HG03342 (cell line): Measurements from ENCODE around the gene MTRF1.
"Not testable (repeated sequence)": the region's sequence is repeated elsewhere in the genome, so short reads cannot be mapped to it uniquely, and the experiment has no call there.

Experiments
- ATAC-seq: cut with Tn5 transposase; IDR thresholded peaks from one replicate; pipeline ENCODE4 v1.9.1; 2021; ENCODE audit warnings: mild to moderate bottlenecking, moderate library complexity; ENCODE audit not compliant: unreplicated experiment

MTRF1 gene

DNA sequence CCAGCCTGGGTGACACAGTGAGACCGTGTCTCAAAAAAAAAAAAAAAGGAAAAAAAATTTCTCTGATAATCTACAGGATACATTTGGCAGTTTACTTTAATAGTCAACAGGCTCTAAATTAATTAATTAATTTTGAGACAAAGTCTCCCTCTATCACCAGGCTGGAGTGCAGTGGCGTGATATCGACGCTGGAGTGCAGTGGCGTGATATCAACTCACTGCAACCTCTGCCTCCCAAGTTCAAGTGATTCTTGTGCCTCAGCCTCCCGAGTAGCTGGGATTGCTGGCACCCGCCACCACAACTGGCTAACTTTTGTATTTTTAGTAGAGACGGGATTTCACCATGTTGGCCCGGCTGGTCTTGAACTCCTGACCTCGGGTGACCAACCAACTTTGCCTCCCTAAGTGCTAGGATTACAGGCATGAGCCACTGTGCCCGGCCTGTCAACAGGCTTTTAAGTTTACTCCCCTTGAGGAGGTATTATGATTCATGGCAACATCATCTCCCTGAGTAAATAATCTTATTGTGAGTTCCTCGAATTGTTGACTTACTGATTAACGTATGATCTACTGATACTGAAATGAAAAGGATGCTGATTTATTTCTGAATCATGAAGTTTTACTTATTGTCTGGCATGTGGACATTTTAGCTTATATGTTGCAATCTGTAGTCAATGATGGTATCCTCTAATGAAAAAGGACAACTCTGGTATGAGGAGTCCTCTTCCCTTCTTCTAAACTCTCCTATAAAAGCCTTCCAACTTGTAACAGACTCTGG is 21.3 kb upstream of the MTRF1 start:
- ATAC-seq = no peak

DNA sequence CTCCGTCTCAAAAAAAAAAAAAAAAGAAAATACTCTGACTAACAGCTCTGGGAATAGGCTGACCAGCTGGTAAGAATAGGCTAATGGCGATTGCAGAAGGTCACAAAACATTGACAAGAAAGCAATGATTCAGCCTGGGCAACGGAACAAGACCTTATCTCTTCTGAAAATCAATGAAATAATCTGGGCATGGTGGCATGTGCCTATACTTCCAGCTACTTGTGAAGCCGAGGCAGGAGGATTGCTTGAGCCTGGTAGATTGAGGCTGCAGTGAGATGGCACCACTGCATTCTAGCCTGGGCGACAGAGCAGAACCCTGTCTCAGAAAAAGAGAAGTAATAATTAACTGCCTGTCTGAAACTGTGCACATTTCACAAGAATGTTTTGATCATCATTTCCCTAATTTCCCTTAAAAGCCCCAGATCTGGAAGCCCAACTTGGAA is 18.8 kb upstream of the MTRF1 start:
- no peak for ATAC-seq

DNA sequence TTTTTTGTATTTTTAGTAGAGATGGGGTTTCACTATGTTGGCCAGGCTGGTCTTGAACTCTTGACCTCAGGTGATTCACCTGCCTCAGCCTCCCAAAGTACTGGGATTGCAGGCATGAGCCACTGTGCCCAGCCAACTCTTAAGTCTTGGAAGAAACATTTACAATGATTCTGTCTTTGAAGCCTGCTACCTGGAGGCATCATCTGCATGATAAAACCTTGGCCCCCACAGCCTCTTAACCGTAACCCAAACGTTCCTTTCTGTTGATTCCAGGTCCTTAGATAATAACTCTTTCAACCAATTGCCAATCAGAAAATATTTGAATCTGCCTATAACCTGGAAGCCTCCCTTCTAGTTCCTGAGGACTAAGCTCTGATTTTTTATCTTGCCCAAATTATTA is 15.8 kb upstream of the MTRF1 start:
- not testable (repeated sequence) for ATAC-seq

DNA sequence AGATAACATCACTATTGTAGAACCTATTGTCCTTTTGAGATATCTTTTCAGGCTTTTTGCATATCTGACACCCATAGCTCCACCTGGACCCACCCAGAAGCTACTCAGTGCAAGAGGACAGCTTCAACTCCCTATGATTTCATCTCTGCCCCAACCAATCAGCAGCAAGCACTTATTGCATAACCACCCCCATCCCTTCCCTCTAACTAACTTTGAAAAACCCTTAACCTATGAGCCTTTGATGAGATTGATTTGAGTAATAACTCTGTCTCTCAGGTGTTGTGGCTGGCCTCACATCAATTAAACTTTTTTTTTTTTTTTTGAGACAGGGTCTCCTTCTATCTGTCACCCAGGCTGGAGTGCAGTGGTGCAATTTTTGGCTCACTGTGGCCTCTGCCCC is 13.4 kb upstream of the MTRF1 start:
- no peak for ATAC-seq

DNA sequence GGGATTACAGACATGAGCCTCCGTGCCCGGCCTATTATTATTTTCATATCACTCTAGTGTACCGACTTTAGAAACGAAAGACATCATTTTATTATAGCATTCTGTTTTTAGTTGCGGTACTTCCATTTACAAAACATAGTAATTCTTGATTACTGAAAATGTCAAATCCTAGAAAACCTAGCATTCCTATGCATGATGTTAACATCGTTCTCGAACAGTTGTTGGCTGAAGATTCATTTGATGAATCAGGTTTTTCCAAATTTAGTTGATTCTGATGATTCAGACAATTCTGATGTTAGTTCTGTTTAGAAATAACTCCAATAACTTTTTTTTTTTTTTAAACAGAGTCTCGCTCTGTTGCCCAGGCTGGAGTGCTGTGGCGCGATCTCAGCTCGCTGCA is 11.5 kb upstream of the MTRF1 start:
- no peak for ATAC-seq

DNA sequence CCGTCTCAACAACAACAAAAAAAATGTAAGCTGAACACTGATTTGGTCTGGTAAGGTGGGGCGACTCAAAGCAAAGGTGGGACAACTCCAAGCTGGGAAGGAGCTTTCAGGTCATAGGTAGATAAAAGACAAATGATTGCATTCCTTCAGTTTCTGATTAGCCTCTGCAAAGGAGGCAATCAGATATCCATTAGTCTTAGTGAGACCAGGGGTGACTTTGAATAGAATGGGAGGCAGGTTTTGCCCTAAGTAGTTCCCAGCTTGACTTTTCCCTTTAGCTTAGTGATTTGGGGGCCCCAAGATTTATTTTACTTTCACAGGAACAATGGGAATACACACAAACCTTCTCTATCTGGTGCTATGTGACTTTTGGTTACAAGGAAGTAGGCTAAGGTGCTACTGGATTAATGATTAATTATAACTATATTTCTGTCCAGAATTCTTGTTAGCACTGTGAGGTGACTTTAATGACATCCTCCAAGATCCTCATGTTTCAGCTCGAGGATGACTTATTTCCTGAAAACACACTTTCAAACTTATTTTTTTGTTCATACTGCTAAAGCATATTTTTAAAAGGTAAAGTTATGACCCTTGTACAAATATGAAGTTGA is 10.6 kb upstream of the MTRF1 start:
- ATAC-seq = no peak

DNA sequence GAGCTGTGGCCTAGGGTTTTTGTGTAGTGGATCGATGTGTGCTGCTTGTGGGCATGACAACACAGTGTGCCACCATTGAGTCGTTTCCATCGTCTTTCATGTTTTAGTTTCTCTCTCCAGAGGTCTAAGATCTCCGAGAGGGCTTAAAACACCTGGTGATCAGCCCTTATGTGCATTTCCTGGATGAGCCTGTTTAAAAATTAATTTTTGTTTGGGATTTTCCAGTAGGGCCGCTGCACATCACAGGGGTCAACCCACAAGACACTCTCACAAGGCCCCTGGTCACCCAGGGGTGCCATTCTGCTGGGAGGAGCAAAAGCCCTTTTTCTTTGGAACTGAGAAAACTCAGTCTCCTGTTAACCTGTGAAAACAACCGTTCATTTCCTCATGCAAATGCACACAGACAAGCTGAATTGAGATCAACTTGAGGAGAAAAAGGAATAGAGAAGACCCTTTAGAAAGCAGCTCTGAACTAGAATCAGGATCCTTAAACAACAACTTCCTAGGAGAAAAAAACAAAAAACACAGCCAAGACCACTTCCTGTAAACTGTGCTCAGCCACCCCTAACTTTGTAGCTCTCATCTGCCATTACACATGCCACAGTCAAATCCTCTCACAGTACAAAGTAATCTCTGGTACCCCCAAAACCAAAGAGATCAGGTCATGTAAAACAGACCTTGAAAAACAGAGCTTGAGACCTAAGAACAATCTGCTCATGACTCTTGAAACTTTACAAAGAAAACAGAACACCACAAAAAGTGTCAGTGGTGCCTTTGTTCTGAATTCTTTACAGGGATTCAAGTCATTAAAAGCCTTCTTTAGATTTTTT is 8.3 kb upstream of the MTRF1 start:
- no peak for ATAC-seq

DNA sequence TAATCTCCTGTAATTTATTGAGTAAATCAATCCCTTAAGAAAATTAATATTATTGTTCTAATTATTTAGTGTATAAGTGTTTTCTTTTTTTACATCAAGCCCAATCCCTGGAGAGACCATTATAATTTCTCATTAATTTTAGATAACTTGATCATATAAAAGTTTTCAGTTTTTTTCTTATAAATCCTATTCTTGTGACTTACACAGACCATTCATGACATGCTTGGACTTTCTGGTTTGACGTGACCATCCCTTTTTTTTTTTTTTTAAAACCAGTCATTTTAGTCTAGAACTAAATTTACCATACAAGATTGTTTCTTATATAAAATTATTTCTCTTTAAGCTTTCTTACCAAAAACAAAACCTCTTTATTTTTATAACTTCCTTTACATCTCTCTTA is 5.4 kb upstream of the MTRF1 start:
- no peak for ATAC-seq

DNA sequence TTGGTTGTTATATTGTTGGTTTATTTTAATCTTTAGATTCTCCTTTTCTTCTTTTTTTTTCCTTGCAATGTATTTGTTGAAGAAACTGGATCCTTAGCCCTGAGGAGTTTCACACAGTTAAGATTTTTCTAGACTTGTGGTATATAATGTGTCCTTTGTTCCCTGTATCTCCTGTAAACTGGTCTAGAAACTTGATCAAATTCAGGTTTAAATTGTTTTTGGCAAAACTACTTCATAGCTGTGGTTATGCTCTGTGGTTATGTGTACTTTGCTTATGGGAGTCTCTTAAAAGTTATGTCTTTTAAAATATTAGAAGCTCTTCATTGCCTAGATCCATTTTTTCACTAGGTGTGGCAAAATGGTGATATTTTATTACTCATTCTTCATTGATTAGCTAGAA is 3.7 kb upstream of the MTRF1 start:
- ATAC-seq = no peak

DNA sequence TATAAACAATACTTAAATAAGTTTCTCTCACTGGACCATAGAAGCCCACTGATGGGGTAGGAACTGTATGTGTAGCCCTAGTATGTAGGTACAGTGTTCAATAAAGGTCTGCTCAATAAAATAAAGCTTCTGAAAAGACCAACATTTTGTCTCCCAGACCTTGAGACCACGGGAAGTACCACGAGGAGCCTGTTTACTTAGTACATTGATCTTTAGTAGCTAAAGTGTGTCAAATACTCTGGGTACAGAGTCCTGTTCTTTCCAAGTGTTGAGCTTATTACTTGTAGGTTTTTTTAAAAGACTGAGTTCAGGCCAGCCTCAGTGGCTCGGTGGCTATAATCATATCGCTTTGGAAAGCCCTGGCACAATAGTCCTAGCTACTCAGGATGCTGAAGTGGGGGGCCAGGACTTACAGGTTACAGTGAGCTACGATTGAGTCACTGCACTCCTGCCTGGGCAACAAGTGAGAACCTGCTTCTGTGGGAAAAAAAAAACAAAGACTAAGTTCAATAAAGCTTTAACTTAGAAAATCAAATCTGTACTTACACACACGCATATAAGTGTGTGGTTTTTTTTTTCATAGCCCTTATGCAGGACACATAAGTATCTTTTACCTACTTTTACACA is 3.4 kb downstream of the MTRF1 start:
- ATAC-seq = no peak

DNA sequence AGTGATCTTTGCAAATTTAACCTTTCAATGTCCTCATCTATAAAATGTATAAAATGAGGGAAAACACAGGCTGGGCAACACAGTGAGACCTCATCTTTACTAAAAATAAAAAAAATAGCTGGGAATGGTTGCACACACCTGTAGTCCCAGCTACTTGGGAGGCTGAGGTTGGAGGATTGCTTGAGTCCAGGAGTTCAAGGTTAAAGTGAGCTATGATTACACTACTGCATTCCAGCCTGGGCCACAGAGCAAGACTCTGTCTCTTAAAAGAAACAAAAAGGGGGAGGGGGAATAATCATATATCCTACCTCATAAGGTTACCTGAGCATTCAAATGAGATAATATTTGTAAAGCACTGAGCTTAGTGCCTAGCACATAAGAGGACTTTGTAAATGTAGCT is 5.8 kb downstream of the MTRF1 start:
- ATAC-seq = no peak

DNA sequence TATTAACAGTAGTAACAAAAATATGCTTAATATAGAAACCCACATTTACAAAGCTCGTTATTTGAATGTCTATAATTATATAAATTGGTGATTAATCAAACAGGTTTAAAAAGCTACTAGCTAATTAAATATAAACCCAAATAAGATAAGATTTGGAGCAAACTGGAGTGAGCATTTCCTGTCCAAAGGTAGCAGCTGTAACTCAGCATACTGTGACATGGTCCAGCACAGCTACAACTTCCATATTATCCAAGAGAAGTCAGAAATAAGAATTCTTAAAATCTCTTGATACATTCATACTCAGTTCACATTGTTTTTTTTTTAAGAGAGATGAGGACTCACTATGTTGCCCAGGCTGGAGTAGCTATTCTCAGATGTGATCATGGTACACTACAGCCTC is 8.5 kb downstream of the MTRF1 start:
- ATAC-seq = no peak

DNA sequence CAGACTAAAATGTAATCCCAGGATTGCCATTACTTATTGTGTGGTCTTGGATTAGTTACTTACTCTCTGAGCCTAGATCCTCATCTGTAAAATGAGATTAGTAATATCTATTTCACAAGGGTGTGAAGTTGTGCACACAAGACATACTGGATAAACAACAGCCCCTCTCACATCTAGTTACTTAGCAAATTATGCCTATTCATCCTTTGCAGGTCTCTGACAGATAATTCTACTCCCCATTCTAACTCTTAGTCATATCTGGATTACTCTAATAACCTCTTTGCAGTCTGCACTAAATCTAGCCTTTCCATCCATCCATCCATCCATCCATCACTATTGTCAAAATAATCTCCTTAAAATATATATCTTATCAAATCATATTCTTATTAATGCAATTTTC is 12.4 kb downstream of the MTRF1 start:
- no peak for ATAC-seq

DNA sequence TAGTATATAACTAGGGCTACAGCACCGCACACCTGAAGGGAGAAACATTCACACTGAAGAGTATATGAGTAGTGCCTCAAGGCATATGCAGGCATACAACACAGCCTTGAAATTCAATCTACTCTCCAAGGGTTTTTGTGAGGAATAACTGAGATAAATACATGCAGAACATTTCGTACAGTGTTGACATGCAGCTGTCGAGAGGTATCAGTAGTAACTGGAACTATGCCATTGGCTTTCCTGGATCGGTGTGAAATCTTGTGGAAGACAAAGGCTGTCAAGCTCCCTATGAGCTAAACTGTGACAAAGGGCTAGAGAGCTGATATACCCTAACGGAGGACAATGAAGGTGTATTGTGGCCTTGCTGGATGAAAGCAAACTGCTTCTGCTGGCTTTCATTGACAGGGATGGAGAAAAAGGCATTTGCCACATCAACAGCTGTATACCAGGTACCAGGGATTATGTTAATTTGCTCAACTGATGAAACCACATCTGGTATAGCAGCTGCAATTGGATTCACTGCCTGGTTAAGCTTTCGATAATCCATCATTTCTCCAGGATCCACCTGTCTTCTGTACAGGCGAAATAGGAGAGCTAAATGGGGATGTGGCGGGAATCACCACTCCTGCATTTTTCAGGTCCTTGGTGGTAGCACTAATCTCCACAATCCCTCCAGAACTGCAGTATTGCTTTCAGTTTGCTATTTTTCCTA is 16.3 kb downstream of the MTRF1 start:
- ATAC-seq = no peak

DNA sequence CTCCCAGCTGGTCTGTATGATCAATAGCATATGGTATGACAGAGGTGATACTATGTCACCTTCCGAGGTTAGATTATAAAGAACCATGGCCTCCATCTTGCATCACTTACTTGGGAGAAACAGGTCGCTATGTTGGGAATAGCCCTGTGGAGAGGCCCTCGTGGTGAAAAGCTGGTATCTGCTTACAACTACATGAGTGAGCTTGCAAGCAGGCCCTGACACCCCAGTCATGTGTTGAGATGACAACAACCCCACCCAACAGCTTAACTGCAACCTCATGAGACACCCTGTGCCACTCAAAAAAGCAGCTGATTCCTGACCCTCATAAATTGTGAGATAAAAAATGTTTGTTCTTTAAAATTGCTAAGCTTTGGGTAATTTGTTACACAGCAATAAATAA is 18.8 kb downstream of the MTRF1 start:
- ATAC-seq = no peak

DNA sequence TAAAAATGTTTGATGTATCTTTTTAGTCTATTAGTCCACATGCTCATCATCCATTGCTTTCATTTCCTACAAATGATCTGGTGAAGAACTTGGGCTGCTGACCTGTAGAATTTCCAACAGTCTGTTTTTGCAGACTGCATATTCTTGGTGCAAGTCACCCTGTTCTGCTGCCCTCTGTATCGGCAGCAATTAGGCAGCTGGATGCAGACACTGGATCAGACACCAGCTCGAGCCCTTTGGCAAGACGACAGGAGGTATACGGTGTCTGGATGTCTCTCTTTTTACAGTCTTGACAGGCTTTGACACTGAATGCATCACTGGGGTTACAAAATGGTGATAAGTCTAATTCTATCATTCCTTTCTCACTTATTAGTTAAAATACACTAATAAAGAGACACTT is 21.8 kb downstream of the MTRF1 start:
- no peak for ATAC-seq

DNA sequence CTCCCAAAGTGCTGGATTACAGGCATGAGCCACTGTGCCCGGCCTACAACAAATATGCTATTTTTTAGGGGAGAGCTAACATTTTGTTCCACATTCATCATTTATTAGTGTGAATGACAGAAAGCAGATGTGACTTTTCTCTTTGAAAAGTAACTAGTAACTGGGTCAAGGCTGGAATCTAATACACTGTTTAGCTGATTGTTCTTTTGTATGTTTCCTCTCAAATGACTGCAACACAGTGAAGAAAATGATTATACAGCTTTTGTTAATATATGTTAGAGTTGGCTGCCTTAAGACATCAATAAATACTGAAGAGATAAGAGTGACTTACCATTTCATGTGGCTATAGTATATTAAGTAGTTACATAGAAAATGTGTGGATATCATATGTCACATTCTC is 27.0 kb downstream of the MTRF1 start:
- no peak for ATAC-seq

DNA sequence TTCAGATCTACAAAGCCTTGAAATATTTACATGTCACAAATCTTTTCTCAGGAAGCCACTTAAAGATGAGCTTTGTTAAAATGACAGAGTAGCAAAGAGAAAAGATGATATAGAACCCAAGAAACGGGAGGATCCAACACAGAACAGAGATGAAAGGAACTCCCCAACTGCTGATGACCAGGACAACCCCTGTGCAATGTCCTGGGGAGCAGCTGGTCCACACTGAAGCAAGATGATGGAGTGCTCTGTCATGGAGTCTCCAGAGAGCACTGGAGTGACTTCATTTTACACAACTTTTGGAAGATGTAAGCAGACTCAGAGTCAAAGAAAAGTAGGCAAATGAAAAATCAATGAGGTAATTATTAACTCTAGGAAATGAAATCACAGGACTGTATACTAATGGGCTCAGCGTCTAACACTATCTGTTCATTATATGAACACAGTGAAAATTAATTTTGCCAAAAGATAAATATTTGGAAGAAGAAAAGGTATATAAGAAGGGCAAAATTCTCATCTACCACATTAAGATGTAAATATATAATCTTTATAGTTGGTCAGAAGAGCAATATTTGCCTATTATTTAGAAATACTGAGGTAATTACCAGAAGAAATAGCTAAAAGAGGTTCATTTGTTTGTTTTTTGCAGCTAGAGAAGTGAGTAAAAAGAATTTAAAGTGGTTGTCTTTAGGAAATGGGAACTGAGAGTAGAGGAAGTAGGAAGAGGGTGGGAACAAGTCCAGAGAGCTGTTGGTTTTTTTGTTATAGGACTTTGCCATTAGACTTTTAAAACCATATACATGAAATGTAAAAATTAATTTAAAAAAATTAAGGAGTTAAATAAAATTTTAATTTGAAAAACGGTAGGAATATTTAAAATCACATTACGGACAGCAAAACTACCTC is 30.5 kb downstream of the MTRF1 start:
- ATAC-seq = no peak

DNA sequence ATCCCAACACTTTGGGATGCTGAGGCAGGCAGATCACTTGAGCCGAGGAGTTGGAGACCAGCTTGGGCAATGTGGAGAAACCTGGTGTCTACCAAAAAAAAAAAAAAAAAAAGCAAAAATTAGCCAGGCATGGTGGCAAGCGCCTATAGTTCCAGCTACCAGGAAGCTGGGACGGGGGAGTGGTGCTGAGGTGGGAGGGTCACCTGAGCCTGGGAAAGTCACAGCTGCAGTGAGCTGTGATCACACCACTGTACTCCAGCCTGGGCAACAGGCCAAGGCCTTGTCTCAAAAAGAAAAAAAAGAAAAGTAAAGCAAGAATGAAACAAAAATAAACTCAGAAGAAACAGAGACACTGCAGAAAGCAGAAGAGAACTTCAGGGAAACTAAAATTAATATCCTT is 31.6 kb downstream of the MTRF1 start:
- ATAC-seq = no peak
